K562 (cell line): Measurements from ENCODE around the gene EFHC1. TPM values are rescaled to one million over a fixed set of nuclear protein-coding genes. Genes with fewer than 3 reads are reported as not detected.

Experiments
- ATAC-seq: fragments of 200-7000 bp; cut with Tn5 transposase; 3 replicates; pipeline ENCODE4 v1.9.1; 2020; ENCODE audit warnings: moderate library complexity
- BruUV-seq: library from RNA; stranded (reverse); fragments of 400-500 nt; replicated peaks from 2 replicates; lab custom pipeline; 2021; lab: Mats Ljungman, UMichigan
- CTCF ChIA-PET: fragments of 300-600 bp; formaldehyde crosslinking; extraction: SDS; loops from one replicate; lab custom pipeline; 2021; ENCODE audit warnings: low intra/inter-chr PET ratio; lab: Yijun Ruan, JAX
- POLR2A ChIA-PET: fragments of 300-600, 350-650 bp; sonication (Branson Sonifier 250); formaldehyde crosslinking; extraction: SDS; loops from one replicate; lab custom pipeline; 2021; ENCODE audit warnings: antibody characterized with exemption, inconsistent platforms; lab: Yijun Ruan, JAX
- DNase-seq, 4 experiments: peaks; one replicate each; pipeline versions ENCODE4 v3.0.0 to v3.0.0-alpha.2; 2011 to 2018; ENCODE audit warnings: low spot score in 3 of 4, mixed read lengths in 3 of 4; ENCODE audit errors: extremely low read depth in 1 of 4
- FAIRE-seq: peaks from 2 replicates; lab custom pipeline; 2011; peaks lifted over from hg19 to GRCh38; lab: Jason Lieb, UNC
- H2AFZ ChIP-seq: 2 replicates; pipeline ENCODE4 v1.6.0; 2011; ENCODE audit warnings: low read depth, low read length, control low read depth, inconsistent platforms
- H3K27ac ChIP-seq: fragments of 200-600 bp; 3 replicates; pipeline ENCODE4 v1.8.0; 2011; ENCODE audit warnings: low read depth, mild to moderate bottlenecking, control low read depth, inconsistent platforms, low read length, moderate library complexity, mixed read lengths; ENCODE audit errors: extremely low read depth
- H3K27me3 ChIP-seq, 2 experiments: fragments of 300-600 bp in 1 of 2; 2 replicates in 1 of 2; 3 replicates in 1 of 2; pipeline versions ENCODE4 v1.6.0 to v1.8.0; 2011; ENCODE audit warnings: inconsistent platforms in 2 of 2, low read length in 2 of 2, mild to moderate bottlenecking in 1 of 2, mixed read lengths in 1 of 2, moderate library complexity in 1 of 2; ENCODE audit not compliant: control insufficient read depth in 2 of 2, insufficient read depth in 2 of 2
- H3K36me3 ChIP-seq: fragments of 300-600 bp; 3 replicates; pipeline ENCODE4 v1.8.0; 2011; ENCODE audit warnings: mild to moderate bottlenecking, low read length, inconsistent platforms; ENCODE audit not compliant: control insufficient read depth, insufficient read depth
- H3K4me1 ChIP-seq, 2 experiments: fragments of 200-600 bp in 1 of 2; replicated peaks in 1 of 2; 2 replicates in 1 of 2; 3 replicates in 1 of 2; pipeline versions ENCODE4 v1.5.1 to v1.8.0; 2011; ENCODE audit warnings: inconsistent platforms in 2 of 2, low read length in 2 of 2, mild to moderate bottlenecking in 1 of 2, mixed read lengths in 1 of 2, moderate library complexity in 1 of 2; ENCODE audit not compliant: control insufficient read depth in 2 of 2, insufficient read depth in 2 of 2
- H3K4me2 ChIP-seq: 2 replicates; pipeline ENCODE4 v1.6.1; 2011; ENCODE audit warnings: low read length, control low read depth, inconsistent platforms, mixed read lengths; ENCODE audit not compliant: insufficient read depth
- H3K4me3 ChIP-seq: fragments of 200-600 bp; sonication (generic), shearing (Covaris generic); 2 replicates; pipeline ENCODE4 v1.5.1; 2016; ENCODE audit warnings: control low read depth, inconsistent platforms
- H3K79me2 ChIP-seq: fragments of 200-600 bp; 3 replicates; pipeline ENCODE4 v1.8.0; 2011; ENCODE audit warnings: low read length, inconsistent platforms; ENCODE audit not compliant: control insufficient read depth, insufficient read depth
- H3K9ac ChIP-seq, 2 experiments: 2 replicates each; pipeline versions ENCODE4 v1.6.0 to v1.6.1; 2011; ENCODE audit warnings: low read depth in 2 of 2, low read length in 2 of 2, control low read depth in 1 of 2, inconsistent platforms in 1 of 2, mild to moderate bottlenecking in 1 of 2, mixed read lengths in 1 of 2; ENCODE audit not compliant: insufficient read depth in 1 of 2
- H3K9me1 ChIP-seq: one replicate; pipeline ENCODE4 v1.6.0; 2011; ENCODE audit warnings: inconsistent platforms, mild to moderate bottlenecking, low read length, moderate library complexity; ENCODE audit not compliant: control insufficient read depth, insufficient read depth
- H3K9me3 ChIP-seq: replicated peaks from 2 replicates; pipeline ENCODE4 v1.5.1; 2011; ENCODE audit warnings: low read depth, low read length, inconsistent platforms; ENCODE audit not compliant: control insufficient read depth, insufficient read depth
- H4K20me1 ChIP-seq: replicated peaks from 2 replicates; pipeline ENCODE4 v1.6.1; 2011; ENCODE audit warnings: low read length, inconsistent platforms, mixed read lengths; ENCODE audit not compliant: control insufficient read depth, insufficient read depth
- BRF1 ChIP-seq: IDR thresholded peaks from 3 replicates; pipeline ENCODE4 v1.6.1; 2011; ENCODE audit warnings: borderline replicate concordance, mild to moderate bottlenecking; ENCODE audit not compliant: insufficient read length; ENCODE audit errors: extremely low read depth
- CBX5 ChIP-seq: IDR thresholded peaks from 2 replicates; pipeline ENCODE4 v1.6.1; 2014; ENCODE audit warnings: low read depth, borderline replicate concordance
- FOXO4 ChIP-seq: fragments of 450-650 bp; formaldehyde crosslinking; IDR thresholded peaks from 2 replicates; pipeline ENCODE4 v1.4.0; 2020; ENCODE audit warnings: mild to moderate bottlenecking, moderate library complexity
- LCOR ChIP-seq: sonication (generic); formaldehyde crosslinking; IDR thresholded peaks from 2 replicates; pipeline ENCODE4 v1.8.0; 2022; ENCODE audit warnings: mild to moderate bottlenecking, missing genetic modification reagents
- MYNN ChIP-seq, 2 experiments: sonication (generic); formaldehyde crosslinking in 1 of 2; IDR thresholded peaks; 2 replicates each; pipeline versions ENCODE4 v1.5.0 to v1.6.1; 2016 to 2020; ENCODE audit warnings: antibody characterized with exemption in 1 of 2, missing genetic modification reagents in 1 of 2
- POLR2A ChIP-seq: fragments of 450-650 bp; conservative IDR thresholded peaks from 2 replicates; pipeline ENCODE4 v1.6.1; 2016
- RFX7 ChIP-seq: fragments of 250-450 bp; sonication (Bioruptor Pico); IDR thresholded peaks from 2 replicates; pipeline ENCODE4 v1.5.1; 2021; ENCODE audit warnings: mild to moderate bottlenecking
- U2AF1 ChIP-seq: fragments of 200-400 bp; formaldehyde crosslinking; optimal IDR thresholded peaks from 2 replicates; pipeline ENCODE3; 2017; ENCODE audit warnings: mild to moderate bottlenecking, low read depth, low read length, moderate library complexity
- WGBS: fragments of 100-300 bp; shearing (Covaris generic); methylation state at CpG from one replicate; pipeline ENCODE4 v1.1.6; 2016; ENCODE audit warnings: low coverage, mixed read lengths; ENCODE audit not compliant: insufficient coverage; ENCODE audit errors: missing lambda C conversion rate; 5-methylcytosine and 5-hydroxymethylcytosine counted together
- in situ Hi-C: fragments of 300-500 bp; cut with MboI; formaldehyde crosslinking; loops from 4 replicates; pipeline ENCODE4 v1.15.0; 2018; ENCODE audit warnings: inconsistent platforms, mixed read lengths
- intact Hi-C: fragments of 100-400 bp; cut with micrococcal nuclease; formaldehyde crosslinking; loops from 2 replicates; pipeline ENCODE4 v1.14.2; 2022
- polyA plus RNA-seq, 8 experiments: library from polyadenylated mRNA; depleted of rRNA in 4 of 8; stranded (reverse) in 5 of 8; unstranded in 3 of 8; fragments of >200 nt; fragmentation: Nextera tagmentation in 2 of 8; fragmentation: Illumina TruSeq in 1 of 8; extraction: Ambion mirVana in 2 of 8; extraction: Trizol in 1 of 8; gene quantifications; 2 replicates each; pipeline versions ENCODE4 v1.2.1 to v1.2.3, GENCODE V29; 2011 to 2014; ENCODE audit warnings: inconsistent platforms in 1 of 8, missing spikeins in 1 of 8
- total RNA-seq, 7 experiments: library from RNA; depleted of rRNA in 6 of 7; stranded (reverse); fragments of >200 nt in 6 of 7; fragmentation: Illumina TruSeq in 2 of 7; extraction: Trizol in 2 of 7; gene quantifications; 2 replicates each; pipeline versions ENCODE4 v1.2.1 to v1.2.3, GENCODE V29; 2011 to 2021; ENCODE audit warnings: low replicate concordance in 1 of 7

Gene EFHC1
- total and polyA plus RNA-seq, 9 of the 15 experiments (the other 6 are each of a cell fraction or from before 2014, with no cell fraction given) = 9.5 to 31.0 (median 14.9) TPM

DNA sequence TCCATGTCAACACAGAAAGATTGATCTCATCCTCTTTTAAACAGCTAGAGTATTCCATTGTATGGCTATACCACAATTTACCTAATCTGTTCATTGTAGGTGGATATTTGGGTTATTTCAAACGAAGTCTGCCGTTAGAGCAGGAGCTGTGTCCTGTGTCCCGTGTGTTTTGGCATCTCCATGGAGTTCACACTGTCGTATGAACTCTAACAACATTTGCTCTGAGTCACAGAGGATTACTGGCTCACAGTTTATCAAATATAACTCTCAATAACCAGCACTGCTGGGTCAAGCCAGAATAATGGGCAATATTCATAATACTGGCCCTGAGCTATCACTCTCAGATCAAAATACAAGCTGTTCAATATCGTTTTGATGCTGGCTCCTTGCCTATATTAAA, 140.3 kb downstream of the EFHC1 start:
- Histone ChIP-seq H3K27me3 (no peaks in the 10 kb centered on the region), H3K9me1 (no peaks in the 10 kb centered on the region), H3K4me2 (no peak overlapping the region), H3K27ac (no peak overlapping the region), H3K9ac (no peak overlapping the region), H2AFZ (no peak overlapping the region), H3K79me2 (peaks cover 19% of the 10 kb centered on the region), H3K4me3 (no peak overlapping the region), H3K4me1 (peaks cover 5 to 14% of the 10 kb centered on the region in 2 experiments), H4K20me1 (peaks cover 3% of the 10 kb centered on the region; the same call in 1 of the 2 replicates), H3K36me3 (no peaks in the 10 kb centered on the region), H3K9me3 (no peaks in the 10 kb centered on the region)
- in situ Hi-C loops (no loop called here), intact Hi-C loops (no loop called here)
- no TSS peak for BruUV-seq
- POLR2A ChIA-PET = interaction anchor here (1.4 to 1.7 kb wide), 2 partner anchors 10 to 15 kb away, joined by 4 to 5 read pairs; no protein-coding TSS in a partner anchor
- TF ChIP-seq BRF1 = no peak
- TF ChIP-seq RFX7 = no peak
- no peak for TF ChIP-seq U2AF1
- TF ChIP-seq FOXO4 (CRISPR knock-in tag) = no peak
- no peak for TF ChIP-seq MYNN (IDR thresholded peaks at IDR 0.05)
- TF ChIP-seq MYNN (CRISPR knock-in tag; IDR thresholded peaks at IDR 0.05) = no peak
- no peak for TF ChIP-seq LCOR (CRISPR knock-in tag)
- TF ChIP-seq POLR2A = no peak
- no peak for TF ChIP-seq CBX5
- FAIRE-seq = no peak
- no peak for DNase-seq
- WGBS = 54% methylated on average over 5 of the region's 5 CpGs
- ATAC-seq = no peak
- CTCF ChIA-PET = no interaction called here
